Measurements from ENCODE around the gene TEPSIN.

TEPSIN gene

GRCh38 chr17:81238815-81239713, at the start of gene TEPSIN, which contains the start of gene NDUFAF8:
Gene TEPSIN (minus strand): TSS chr17:81239055. CDS start chr17:81239033, 22 bp downstream.
Gene NDUFAF8 (plus strand): TSS chr17:81239318. CDS start chr17:81239364, 46 bp downstream.
- peak; percentile 97 for DNase-seq

GRCh38 chr17:81287741-81288430, 49.0 kb upstream of the TEPSIN start:
- DNase-seq = no peak

GRCh38 chr17:81287152-81287551, 48.3 kb upstream of the TEPSIN start:
- DNase-seq = no peak

GRCh38 chr17:81286491-81287145, 47.8 kb upstream of the TEPSIN start:
- DNase-seq = no peak

- no peak for DNase-seq
Measured at GRCh38 chr17:81285894-81286293, 47.0 kb upstream of the TEPSIN start.

GRCh38 chr17:81285179-81285878, 46.5 kb upstream of the TEPSIN start:
- peak; percentile 59 for DNase-seq

- no peak for DNase-seq
Measured at GRCh38 chr17:81282876-81283275, 44.0 kb upstream of the TEPSIN start.

- no peak for DNase-seq
Measured at GRCh38 chr17:81282141-81282540, 43.3 kb upstream of the TEPSIN start.

GRCh38 chr17:81280571-81280970, 41.7 kb upstream of the TEPSIN start:
- no peak for DNase-seq

- no peak for DNase-seq
Measured at GRCh38 chr17:81279278-81280275, 40.7 kb upstream of the TEPSIN start.

- no peak for DNase-seq
Measured at GRCh38 chr17:81278831-81279230, 40.0 kb upstream of the TEPSIN start.

- no peak for DNase-seq
Measured at GRCh38 chr17:81277946-81278693, 39.3 kb upstream of the TEPSIN start.

GRCh38 chr17:81277421-81277820, 38.6 kb upstream of the TEPSIN start:
- DNase-seq = no peak

- DNase-seq = no peak
Measured at GRCh38 chr17:81276781-81277180, 37.9 kb upstream of the TEPSIN start.

GRCh38 chr17:81274471-81274855, 35.6 kb upstream of the TEPSIN start:
- DNase-seq = no peak

GRCh38 chr17:81273698-81274470, 35.0 kb upstream of the TEPSIN start:
- DNase-seq = no peak

- DNase-seq = no peak
Measured at GRCh38 chr17:81272616-81273015, 33.8 kb upstream of the TEPSIN start.

GRCh38 chr17:81271226-81271625, 32.4 kb upstream of the TEPSIN start:
- no peak for DNase-seq

- no peak for DNase-seq
Measured at GRCh38 chr17:81270279-81270678, 31.4 kb upstream of the TEPSIN start.
